SK-MEL-5 (cell line): ENCODE measurements around the gene SC5D. TPM values are rescaled to one million over a fixed set of nuclear protein-coding genes. Genes with fewer than 3 reads are reported as not detected.

Experiments
- DNase-seq: peaks from one replicate; pipeline ENCODE4 v3.0.0-alpha.2; 2016; ENCODE audit warnings: low read depth, low spot score
- in situ Hi-C: cut with HindIII; loops from 2 replicates; pipeline ENCODE4 v1.10.0; 2016; ENCODE audit warnings: low sequenced_read_pairs, high pct_unique_total_duplicates, low pct_unique_long_range_greater_than_20kb
- polyA plus RNA-seq, 2 experiments: library from polyadenylated mRNA; depleted of rRNA; stranded (reverse); fragments of >200 nt; gene quantifications; 2 replicates each; pipeline ENCODE4 v1.2.3, GENCODE V29; 2015
- total RNA-seq: library from RNA; depleted of rRNA; stranded (reverse); fragments of >200 nt; shearing (Covaris generic); gene quantifications from 2 replicates; pipeline ENCODE4 v1.2.3, GENCODE V29; 2014; rRNA removed

The SC5D gene
- total RNA-seq, result 40.4 and 44.9 TPM in 2 replicates
- 31.8 and 38.6 TPM in 2 replicates for polyA plus RNA-seq (2015; cell fraction: cytosol; rRNA removed)
- 22.8 and 26.2 TPM in 2 replicates for polyA plus RNA-seq (2015; cell fraction: nucleus; rRNA removed)

DNA sequence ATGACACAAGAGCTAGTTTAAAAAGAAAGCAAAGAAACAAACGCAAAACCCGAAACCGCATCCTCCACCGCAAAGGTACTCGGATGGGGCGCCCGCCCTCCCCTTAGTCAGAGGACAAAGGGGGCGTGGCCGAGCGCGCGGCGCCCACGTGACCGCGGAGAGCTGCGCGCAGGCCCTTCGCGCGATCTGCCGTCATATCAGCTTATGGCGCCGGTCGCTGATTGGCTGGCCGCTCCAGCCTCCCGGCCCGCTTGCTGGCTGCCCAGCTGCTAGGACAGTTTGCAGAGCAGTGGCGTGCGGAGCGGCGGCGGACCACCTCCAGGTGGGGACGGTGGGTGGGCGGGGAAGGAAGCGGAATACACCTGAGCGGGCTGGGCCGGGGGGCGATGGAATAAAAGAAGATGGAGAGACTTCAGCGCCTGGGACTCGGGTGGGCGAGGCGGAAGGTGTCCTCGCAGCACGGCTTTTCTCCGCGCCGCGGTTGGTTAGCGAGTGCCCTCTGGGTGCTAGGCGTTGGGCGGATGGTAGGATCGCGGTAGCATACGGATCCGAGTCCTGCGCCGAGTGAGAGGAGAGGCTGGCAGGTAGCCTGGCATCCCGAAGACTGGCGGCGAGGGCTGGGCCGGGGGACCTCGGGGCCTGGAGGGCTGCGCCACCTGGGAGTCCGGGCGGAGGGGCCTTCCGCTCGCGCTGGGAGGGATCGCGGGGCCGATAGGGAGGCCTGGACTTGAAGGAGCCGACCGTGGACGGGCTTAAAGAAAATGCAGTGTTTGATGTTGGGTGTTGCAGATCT lies at the start of gene SC5D:
SC5D (plus strand) TSS at position 277 of the 793 bp plus-strand sequence. CDS start 10,605 bp downstream, outside the sequence.
- in situ Hi-C loops, result no loop called here
- peak; percentile 87 for DNase-seq

- DNase-seq, result no peak
- in situ Hi-C loops, result no loop called here
Observed at GRCh38 chr11:121244884-121245283, 47.7 kb upstream of the SC5D start.

- in situ Hi-C loops, result no loop called here
Observed at GRCh38 chr11:121246021-121246768, 46.4 kb upstream of the SC5D start.

DNA sequence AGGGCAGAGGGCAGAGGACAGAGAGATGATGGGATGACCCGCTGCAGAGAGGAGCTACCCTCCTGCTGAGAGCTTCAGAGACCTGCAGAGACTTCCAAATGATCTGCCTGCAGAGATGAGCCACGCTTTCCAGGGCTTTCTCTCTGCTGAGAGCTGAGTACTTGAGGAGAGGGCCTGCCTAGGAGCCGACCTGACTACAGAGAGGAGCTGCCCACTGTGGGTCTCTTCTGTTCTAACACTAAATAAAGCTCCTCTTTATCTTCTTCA lies 45.9 kb upstream of the SC5D start:
- no peak for DNase-seq
- in situ Hi-C loops, result no loop called here

More at GRCh38 chr11:121246021-121246768, 46.4 kb upstream of the SC5D start:
- DNase-seq, result no peak

GRCh38 chr11:121248496-121248895 lies 44.1 kb upstream of the SC5D start:
- DNase-seq, result no peak

DNA sequence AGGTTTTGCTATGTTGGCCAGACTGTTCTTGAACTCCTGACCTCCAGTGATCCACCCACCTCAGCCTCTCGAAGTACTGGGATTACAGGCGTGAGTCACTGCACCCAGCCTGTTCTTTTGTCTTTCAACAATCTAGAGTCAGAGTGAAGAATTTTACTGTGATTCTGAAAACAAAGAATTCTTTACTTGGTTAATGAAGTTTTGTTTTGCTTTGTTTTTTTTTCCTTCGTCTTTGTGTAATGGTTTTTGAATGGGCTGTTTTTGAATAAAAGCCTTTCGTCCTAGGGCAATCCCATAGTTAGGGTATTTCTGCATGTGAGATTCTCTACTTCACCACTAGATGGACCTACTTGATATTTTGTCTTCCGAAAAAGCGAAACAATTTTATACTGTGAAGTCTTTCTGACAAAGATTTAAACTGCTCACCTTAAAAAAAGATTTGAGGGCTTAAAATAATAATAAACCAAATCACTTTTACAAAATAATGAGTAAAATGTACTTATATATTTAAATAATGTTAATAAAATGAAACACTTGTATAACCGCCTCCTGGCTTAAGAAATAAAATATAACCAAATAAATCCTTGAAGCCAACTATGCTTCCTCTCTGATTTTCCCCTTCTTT lies 43.4 kb upstream of the SC5D start:
- in situ Hi-C loops, result no loop called here
- peak; percentile 62 for DNase-seq

More at GRCh38 chr11:121248496-121248895, 44.1 kb upstream of the SC5D start:
- in situ Hi-C loops, result no loop called here

DNA sequence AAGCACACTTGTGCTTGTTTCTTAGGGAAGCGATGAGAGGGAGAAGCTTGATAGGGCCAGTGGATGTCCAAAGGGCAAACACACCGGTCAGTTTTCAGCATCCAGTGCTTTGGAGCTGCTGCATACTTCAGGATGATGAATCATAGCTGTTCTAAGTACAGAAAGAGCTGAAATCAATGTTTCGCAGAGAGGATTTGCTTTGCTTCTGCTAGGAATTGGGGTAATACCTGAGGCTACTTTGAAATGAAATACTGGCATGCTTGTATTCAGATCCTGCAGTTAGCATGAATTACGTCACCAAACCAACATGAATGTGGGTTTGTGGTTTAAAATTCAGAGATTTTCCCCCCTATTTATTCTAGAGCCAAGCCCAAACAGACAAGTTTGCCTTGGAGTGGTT lies 41.7 kb upstream of the SC5D start:
- DNase-seq, result no peak
- in situ Hi-C loops, result no loop called here

DNA sequence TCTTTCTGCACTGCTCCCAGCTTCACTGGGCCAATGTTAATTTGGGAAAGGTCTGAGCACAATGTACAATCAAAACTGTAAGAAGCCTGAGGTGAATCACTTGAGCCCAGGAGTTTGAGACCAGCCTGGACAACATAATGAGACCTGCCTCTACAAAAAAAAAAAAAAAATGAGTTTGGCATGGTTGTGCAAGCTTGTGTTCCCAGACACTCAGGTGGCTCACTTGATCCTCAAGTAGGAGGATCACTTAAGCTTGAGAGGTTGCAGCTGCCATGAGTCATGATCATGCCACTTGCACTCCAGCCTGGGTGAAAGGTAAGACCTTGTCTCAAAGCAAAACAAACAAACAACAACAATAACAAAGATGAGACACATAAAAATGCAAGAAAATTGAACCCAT lies 38.6 kb upstream of the SC5D start:
- no peak for DNase-seq
- in situ Hi-C loops, result no loop called here

DNA sequence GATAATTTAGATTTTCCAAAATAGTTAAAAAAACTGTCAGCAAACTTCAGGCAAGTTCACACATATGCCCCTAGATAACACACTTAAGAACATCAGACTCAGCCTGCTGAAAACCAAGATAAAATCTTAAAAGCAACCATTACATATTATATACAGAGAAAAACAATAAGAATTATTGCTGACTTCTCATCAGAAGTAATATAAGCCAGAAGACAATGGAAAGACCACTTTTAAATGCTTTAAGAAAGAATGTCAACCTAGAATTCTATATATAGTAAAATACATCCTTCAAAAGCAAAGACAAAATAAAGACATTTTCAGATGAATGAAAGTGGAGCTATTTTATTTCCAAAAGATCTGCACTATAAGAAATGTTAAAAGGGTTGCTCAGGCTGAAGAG lies 37.8 kb upstream of the SC5D start:
- no peak for DNase-seq
- in situ Hi-C loops, result no loop called here

- in situ Hi-C loops, result no loop called here
- DNase-seq, result no peak
Observed at GRCh38 chr11:121255473-121256125, 37.0 kb upstream of the SC5D start.

- DNase-seq, result no peak
- in situ Hi-C loops, result no loop called here
Observed at GRCh38 chr11:121257289-121257688, 35.3 kb upstream of the SC5D start.

DNA sequence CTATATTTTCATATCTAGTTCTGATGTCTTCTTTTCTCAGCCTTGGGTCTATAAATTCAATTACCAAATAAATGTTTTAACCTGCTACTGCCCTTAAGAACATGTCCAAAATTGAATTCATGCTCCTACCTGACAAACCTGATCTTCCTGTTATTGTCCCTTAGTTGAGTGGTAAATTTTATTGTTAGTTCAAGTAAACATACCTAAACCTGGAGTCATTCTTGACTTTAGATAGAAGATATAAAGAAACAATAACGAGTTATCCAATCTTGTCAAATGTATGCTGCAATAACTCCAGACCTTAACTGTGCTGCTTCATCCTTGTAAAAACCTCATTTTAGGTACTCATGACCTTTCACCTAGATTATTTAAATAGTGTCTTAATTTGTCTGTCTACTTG lies 34.6 kb upstream of the SC5D start:
- in situ Hi-C loops, result no loop called here
- DNase-seq, result no peak

DNA sequence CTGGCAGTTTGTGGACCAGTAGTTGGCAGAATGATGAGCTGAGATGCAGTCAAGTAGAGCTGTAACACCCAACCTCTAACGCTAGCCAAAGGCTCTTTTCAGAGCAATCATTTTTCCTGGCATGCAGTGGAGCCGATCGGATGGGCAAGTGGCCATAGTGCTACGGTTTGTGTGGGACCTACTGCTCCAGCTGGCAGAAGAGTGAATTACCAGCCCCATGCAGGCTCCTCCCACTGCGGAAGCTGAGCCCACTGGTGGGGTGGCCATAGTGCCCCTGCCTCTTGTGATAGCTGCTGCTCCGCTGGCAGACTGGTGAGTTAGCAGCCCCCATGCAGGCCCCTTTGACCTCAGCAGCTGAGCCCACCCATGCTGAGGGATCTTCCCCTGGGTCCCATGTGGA lies 27.0 kb upstream of the SC5D start:
- DNase-seq, result peak; percentile 26
- in situ Hi-C loops, result no loop called here

GRCh38 chr11:121268581-121268980 lies 24.0 kb upstream of the SC5D start:
- no peak for DNase-seq
- in situ Hi-C loops, result no loop called here

GRCh38 chr11:121270001-121270678 lies 22.4 kb upstream of the SC5D start:
- DNase-seq, result no peak
- in situ Hi-C loops, result no loop called here

DNA sequence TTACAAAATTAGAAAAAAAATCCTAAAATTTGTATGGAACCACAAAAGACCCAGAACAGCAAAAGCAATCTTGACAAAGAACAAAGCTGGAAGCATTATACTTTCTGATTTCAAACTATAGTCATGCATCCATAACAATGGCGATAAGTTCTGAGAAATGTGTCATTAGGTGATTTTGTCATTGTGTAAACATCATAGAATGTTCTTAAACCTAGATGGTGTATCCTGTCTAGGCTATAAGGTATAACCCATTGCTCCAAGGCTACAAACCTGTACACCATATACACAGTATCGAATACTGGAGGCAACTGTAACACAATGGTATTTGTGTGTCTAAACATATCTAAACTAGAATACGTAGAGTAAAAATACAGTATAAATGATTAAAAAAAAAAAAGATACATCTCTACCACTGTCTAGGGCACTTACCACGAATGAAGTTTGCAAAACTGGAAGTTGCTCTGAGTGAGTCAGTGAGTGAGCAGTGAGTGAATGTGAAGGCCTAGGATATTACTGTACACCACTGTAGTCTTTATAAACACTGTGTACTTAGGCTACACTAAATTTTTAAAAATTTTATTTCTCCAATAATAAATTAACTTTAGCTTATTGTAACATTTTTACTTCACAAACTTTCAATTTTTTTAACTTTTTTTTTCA lies 18.1 kb upstream of the SC5D start:
- DNase-seq, result no peak
- in situ Hi-C loops, result no loop called here

DNA sequence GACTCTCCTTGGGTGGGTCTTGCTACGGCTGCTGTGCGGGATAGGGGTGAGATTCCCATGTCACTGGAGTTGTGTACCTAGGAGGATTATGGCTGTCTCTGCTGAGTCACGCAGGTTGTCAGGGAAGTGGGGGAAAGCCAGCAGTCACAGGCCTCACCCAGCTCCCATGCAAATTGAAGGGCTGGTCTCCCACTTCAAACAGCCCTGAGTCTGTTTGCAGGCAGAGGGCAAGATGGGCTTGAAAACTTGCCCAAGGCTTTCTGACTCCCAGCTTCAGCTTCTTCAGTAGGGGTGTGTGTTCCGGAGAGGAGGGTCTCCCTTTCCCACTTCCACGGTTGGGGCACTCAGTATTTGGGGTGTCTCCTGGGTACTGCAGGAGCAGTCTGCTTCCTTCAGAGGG lies 10.9 kb upstream of the SC5D start:
- no peak for DNase-seq
- in situ Hi-C loops, result no loop called here
